ENCODE measurements around the gene NPDC1.
A peak's percentile ranks its signal among the peaks of the same experiment; 100 is the strongest.

The NPDC1 gene

GRCh38 chr9:137071282-137071681 is 25.3 kb upstream of the NPDC1 start:
- no peak for TF ChIP-seq POLR2A (IDR thresholded peaks at IDR 0.05; ENCODE audit: low read depth, low read length)
- TF ChIP-seq TAF1 (IDR thresholded peaks at IDR 0.05; ENCODE audit: borderline replicate concordance, low read depth, low read length), result no peak
- TF ChIP-seq POLR2AphosphoS5 (IDR thresholded peaks at IDR 0.05; ENCODE audit: low read depth, low read length), result no peak
- DNase-seq (ENCODE audit: insufficient read length) (no peak), FAIRE-seq (no peak)

- DNase-seq (ENCODE audit: insufficient read length), result peak; percentile 39
- TF ChIP-seq POLR2A (IDR thresholded peaks at IDR 0.05; ENCODE audit: low read depth, low read length) (no peak), TAF1 (IDR thresholded peaks at IDR 0.05; ENCODE audit: borderline replicate concordance, low read depth, low read length) (no peak), POLR2AphosphoS5 (IDR thresholded peaks at IDR 0.05; ENCODE audit: low read depth, low read length) (no peak)
- FAIRE-seq, result no peak
Measured at GRCh38 chr9:137070906-137071275, 24.9 kb upstream of the NPDC1 start.

- DNase-seq (ENCODE audit: insufficient read length) (peak; percentile 91), FAIRE-seq (peak; percentile 92)
- TF ChIP-seq TAF1 (IDR thresholded peaks at IDR 0.05; ENCODE audit: borderline replicate concordance, low read depth, low read length) (no peak), POLR2A (IDR thresholded peaks at IDR 0.05; ENCODE audit: low read depth, low read length) (peak; percentile 43; the same call in 1 of the 2 replicates), POLR2AphosphoS5 (IDR thresholded peaks at IDR 0.05; ENCODE audit: low read depth, low read length) (no peak)
Measured at GRCh38 chr9:137070201-137070905, 24.4 kb upstream of the NPDC1 start, which contains the start of gene SAPCD2. SAPCD2 (minus strand) TSS chr9:137070557; CDS start chr9:137070460, 97 bp downstream.

GRCh38 chr9:137069508-137070091 is 23.6 kb upstream of the NPDC1 start:
- TF ChIP-seq POLR2A (IDR thresholded peaks at IDR 0.05; ENCODE audit: low read depth, low read length) (no peak), TAF1 (IDR thresholded peaks at IDR 0.05; ENCODE audit: borderline replicate concordance, low read depth, low read length) (no peak), POLR2AphosphoS5 (IDR thresholded peaks at IDR 0.05; ENCODE audit: low read depth, low read length) (no peak)
- FAIRE-seq (peak; percentile 51), DNase-seq (ENCODE audit: insufficient read length) (no peak)

- peak; percentile 38 for FAIRE-seq
- TF ChIP-seq POLR2AphosphoS5 (IDR thresholded peaks at IDR 0.05; ENCODE audit: low read depth, low read length) (no peak), POLR2A (IDR thresholded peaks at IDR 0.05; ENCODE audit: low read depth, low read length) (no peak), TAF1 (IDR thresholded peaks at IDR 0.05; ENCODE audit: borderline replicate concordance, low read depth, low read length) (no peak)
- DNase-seq (ENCODE audit: insufficient read length), result no peak
Measured at GRCh38 chr9:137068539-137069507, 22.8 kb upstream of the NPDC1 start.

- no peak for TF ChIP-seq TAF1 (IDR thresholded peaks at IDR 0.05; ENCODE audit: borderline replicate concordance, low read depth, low read length)
- TF ChIP-seq POLR2A (IDR thresholded peaks at IDR 0.05; ENCODE audit: low read depth, low read length), result no peak
- no peak for TF ChIP-seq POLR2AphosphoS5 (IDR thresholded peaks at IDR 0.05; ENCODE audit: low read depth, low read length)
- FAIRE-seq, result peak; percentile 89
Measured at GRCh38 chr9:137067860-137068538, 22.0 kb upstream of the NPDC1 start.

DNA sequence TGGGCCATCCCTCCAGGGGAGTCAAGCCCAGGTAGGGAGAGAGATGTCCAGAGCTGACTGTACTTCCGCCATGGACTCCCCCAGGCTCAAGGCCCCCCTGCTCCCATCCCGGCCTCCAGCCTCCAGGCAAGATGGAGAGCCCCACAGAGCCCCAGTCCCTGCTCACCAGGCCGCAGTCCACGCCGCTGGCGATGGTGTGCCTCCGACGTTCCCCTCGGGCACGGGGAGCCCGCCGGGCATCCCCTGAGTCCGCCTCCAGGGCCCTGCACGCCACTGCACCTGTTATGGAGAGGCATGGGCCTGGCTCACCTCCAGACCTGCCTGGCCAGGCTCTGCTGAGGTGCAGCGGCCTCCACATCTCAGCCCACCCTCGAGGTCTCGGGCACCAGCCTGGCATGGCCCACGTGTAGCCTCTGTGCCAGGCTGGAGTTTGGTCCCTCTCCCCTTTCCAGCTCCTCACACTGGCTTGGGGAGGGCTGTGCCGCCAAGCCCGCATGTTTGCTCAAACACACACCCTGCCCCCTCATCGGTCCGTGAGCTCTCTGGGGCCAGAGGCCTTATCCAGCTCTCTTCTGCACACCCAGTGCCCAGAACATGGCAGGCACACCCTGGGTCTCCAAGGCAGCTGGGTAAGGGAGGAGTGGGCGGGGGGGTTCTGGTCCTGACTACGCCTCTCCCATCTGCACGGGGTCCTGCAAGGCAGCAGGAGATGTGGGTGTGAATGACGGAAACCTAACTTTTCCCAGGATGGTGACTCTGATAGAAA is 20.3 kb upstream of the NPDC1 start:
- no peak for DNase-seq (ENCODE audit: insufficient read length)
- TF ChIP-seq TAF1 (IDR thresholded peaks at IDR 0.05; ENCODE audit: borderline replicate concordance, low read depth, low read length) (no peak), POLR2A (IDR thresholded peaks at IDR 0.05; ENCODE audit: low read depth, low read length) (no peak), POLR2AphosphoS5 (IDR thresholded peaks at IDR 0.05; ENCODE audit: low read depth, low read length) (no peak)
- FAIRE-seq, result no peak

More at GRCh38 chr9:137067860-137068538, 22.0 kb upstream of the NPDC1 start:
- peak; percentile 85 for DNase-seq (ENCODE audit: insufficient read length)

DNA sequence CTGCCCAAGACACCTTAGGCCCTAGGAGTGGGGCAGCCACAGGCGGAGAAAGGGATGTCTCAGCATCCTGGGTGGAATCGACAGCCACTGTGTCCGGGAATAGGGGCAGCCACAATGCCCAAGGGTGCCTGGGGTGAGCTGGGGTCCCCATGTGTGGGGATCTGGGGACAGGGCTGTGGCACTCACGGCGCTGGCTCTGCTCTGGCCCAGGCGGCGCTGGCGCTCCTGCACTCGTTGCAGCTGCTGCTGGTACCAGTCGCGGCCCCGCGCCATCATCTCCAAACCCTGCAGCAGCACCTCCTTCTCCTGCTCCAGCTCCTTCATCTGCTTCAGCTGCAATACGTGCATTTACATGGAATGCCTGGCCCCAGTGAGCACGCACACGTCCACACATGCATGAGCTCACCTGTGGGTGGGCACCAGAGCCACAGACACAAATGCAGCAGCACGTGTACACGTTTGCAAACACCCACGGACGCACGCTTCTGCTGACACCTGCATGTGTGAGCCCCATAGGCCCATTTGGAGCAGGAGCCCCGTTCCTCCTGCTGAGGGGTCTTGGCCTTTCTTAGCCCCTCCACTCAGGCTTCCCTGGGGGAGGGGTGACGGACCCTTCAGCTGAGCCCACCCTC is 19.5 kb upstream of the NPDC1 start:
- no peak for FAIRE-seq
- no peak for DNase-seq (ENCODE audit: insufficient read length)
- TF ChIP-seq POLR2A (IDR thresholded peaks at IDR 0.05; ENCODE audit: low read depth, low read length) (no peak), POLR2AphosphoS5 (IDR thresholded peaks at IDR 0.05; ENCODE audit: low read depth, low read length) (no peak)

DNA sequence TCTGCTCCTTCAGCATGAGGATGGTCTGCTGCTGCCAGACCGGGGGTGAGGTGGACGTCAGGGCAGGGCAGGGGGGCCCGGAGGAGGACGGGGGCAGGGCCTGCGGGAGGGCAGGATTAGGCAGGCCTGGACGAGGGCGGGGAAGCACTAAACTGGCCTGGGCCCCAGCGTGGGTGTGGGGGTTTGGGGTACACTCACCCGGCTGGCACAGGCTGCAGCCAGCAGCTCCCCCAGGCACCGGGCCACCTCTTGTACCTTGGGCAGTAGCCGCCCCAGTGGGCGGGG is 18.8 kb upstream of the NPDC1 start:
- DNase-seq (ENCODE audit: insufficient read length), result no peak
- TF ChIP-seq POLR2A (IDR thresholded peaks at IDR 0.05; ENCODE audit: low read depth, low read length) (no peak), TAF1 (IDR thresholded peaks at IDR 0.05; ENCODE audit: borderline replicate concordance, low read depth, low read length) (no peak), POLR2AphosphoS5 (IDR thresholded peaks at IDR 0.05; ENCODE audit: low read depth, low read length) (no peak)
- FAIRE-seq, result no peak
